ENCODE data around the gene ACTL7B. TPM values are rescaled to one million over a fixed set of nuclear protein-coding genes. Genes with fewer than 3 reads are reported as not detected.

Gene ACTL7B
- total and polyA plus RNA-seq, 2 experiments from 2014 or later: not detected

DNA sequence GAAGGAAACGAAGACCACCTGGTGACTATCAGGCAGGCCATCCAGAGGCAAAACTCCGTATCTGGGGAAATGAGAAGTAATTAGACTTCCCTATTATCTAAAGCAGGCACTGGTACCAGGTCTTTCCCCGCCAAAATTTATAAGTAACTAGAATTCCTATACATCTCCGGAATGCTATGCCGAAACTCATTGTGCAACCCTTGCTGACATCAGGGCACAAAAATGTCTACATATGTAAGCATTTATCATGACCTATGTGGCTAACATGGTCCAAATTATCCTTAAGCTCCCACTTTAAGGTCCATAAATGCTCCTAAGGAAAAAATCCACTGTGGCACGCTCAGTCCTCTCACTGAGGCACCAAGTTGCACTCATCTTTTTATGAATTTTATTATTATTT, 17.8 kb downstream of the ACTL7B start (continued):
- TF ChIP-seq, protein P1, sequence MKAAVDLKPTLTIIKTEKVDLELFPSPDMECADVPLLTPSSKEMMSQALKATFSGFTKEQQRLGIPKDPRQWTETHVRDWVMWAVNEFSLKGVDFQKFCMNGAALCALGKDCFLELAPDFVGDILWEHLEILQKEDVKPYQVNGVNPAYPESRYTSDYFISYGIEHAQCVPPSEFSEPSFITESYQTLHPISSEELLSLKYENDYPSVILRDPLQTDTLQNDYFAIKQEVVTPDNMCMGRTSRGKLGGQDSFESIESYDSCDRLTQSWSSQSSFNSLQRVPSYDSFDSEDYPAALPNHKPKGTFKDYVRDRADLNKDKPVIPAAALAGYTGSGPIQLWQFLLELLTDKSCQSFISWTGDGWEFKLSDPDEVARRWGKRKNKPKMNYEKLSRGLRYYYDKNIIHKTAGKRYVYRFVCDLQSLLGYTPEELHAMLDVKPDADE (IDR thresholded peaks at IDR 0.05): no peak

DNA sequence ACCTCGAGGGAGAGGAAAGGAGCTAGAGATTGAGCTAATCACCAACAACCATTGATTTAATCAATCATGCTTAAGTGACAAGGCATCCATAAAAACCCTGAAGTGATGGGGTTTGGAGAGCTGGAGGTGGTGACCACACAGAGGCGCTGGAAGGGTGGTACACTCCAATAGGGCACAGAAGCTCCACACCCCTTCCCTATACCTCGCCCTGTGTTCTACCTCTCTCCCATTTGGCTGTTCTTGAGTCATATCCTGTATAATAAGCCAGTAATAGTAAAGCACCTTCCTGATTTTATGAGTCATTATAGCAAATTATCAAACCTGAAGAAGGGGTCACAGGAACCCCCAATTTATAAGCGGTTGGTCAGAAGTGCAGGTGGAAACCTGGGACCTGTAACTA, 18.3 kb downstream of the ACTL7B start:
- Mint-ChIP-seq H3K27ac (no peak overlapping the region), H3K27me3 (ENCODE audit: insufficient read depth, low read depth, poor library complexity) (peaks cover 2% of the 10 kb centered on the region), H3K4me3 (no peak overlapping the region), H3K4me1 (peaks cover 12% of the 10 kb centered on the region), H3K36me3 (ENCODE audit: low read depth) (no peaks in the 10 kb centered on the region), H3K9me3 (no peaks in the 10 kb centered on the region; the same call in 2 of the 3 replicates)
- no peaks in the 10 kb centered on the region for H3K36me3 ChIP-seq (ENCODE audit: insufficient read depth)
- no peaks in the 10 kb centered on the region for H3K27me3 ChIP-seq (ENCODE audit: insufficient read depth)
- H3K4me3 ChIP-seq: no peak overlapping the region
- no peaks in the 10 kb centered on the region for H4K20me1 ChIP-seq (replicated peaks; ENCODE audit: insufficient read depth)
- no peak overlapping the region for H3K4me2 ChIP-seq
- H3K27ac ChIP-seq (ENCODE audit: low read depth): no peak overlapping the region
- ATAC-seq (no peak), DNase-seq (ENCODE audit: low spot score) (no peak)
- H3K9me2 ChIP-seq (ENCODE audit: insufficient read depth): peaks cover 7% of the 10 kb centered on the region; the same call in 1 of the 2 replicates
- TF ChIP-seq EZH2 (IDR thresholded peaks at IDR 0.05; ENCODE audit: low read depth, unreplicated experiment) (no peak), JUNB (IDR thresholded peaks at IDR 0.05; ENCODE audit: unreplicated experiment) (no peak), ZNF114 (CRISPR knock-in tag; IDR thresholded peaks at IDR 0.05) (no peak), ZNF331 (CRISPR knock-in tag; IDR thresholded peaks at IDR 0.05; ENCODE audit: low read depth) (no peak), CREB1 (CRISPR knock-in tag; IDR thresholded peaks at IDR 0.05; ENCODE audit: low read depth) (no peak), POLR2AphosphoS5 (IDR thresholded peaks at IDR 0.05; ENCODE audit: low read depth) (no peak), EZH2phosphoT487 (IDR thresholded peaks at IDR 0.05; ENCODE audit: unreplicated experiment) (no peak)
- TF ChIP-seq, protein P2, sequence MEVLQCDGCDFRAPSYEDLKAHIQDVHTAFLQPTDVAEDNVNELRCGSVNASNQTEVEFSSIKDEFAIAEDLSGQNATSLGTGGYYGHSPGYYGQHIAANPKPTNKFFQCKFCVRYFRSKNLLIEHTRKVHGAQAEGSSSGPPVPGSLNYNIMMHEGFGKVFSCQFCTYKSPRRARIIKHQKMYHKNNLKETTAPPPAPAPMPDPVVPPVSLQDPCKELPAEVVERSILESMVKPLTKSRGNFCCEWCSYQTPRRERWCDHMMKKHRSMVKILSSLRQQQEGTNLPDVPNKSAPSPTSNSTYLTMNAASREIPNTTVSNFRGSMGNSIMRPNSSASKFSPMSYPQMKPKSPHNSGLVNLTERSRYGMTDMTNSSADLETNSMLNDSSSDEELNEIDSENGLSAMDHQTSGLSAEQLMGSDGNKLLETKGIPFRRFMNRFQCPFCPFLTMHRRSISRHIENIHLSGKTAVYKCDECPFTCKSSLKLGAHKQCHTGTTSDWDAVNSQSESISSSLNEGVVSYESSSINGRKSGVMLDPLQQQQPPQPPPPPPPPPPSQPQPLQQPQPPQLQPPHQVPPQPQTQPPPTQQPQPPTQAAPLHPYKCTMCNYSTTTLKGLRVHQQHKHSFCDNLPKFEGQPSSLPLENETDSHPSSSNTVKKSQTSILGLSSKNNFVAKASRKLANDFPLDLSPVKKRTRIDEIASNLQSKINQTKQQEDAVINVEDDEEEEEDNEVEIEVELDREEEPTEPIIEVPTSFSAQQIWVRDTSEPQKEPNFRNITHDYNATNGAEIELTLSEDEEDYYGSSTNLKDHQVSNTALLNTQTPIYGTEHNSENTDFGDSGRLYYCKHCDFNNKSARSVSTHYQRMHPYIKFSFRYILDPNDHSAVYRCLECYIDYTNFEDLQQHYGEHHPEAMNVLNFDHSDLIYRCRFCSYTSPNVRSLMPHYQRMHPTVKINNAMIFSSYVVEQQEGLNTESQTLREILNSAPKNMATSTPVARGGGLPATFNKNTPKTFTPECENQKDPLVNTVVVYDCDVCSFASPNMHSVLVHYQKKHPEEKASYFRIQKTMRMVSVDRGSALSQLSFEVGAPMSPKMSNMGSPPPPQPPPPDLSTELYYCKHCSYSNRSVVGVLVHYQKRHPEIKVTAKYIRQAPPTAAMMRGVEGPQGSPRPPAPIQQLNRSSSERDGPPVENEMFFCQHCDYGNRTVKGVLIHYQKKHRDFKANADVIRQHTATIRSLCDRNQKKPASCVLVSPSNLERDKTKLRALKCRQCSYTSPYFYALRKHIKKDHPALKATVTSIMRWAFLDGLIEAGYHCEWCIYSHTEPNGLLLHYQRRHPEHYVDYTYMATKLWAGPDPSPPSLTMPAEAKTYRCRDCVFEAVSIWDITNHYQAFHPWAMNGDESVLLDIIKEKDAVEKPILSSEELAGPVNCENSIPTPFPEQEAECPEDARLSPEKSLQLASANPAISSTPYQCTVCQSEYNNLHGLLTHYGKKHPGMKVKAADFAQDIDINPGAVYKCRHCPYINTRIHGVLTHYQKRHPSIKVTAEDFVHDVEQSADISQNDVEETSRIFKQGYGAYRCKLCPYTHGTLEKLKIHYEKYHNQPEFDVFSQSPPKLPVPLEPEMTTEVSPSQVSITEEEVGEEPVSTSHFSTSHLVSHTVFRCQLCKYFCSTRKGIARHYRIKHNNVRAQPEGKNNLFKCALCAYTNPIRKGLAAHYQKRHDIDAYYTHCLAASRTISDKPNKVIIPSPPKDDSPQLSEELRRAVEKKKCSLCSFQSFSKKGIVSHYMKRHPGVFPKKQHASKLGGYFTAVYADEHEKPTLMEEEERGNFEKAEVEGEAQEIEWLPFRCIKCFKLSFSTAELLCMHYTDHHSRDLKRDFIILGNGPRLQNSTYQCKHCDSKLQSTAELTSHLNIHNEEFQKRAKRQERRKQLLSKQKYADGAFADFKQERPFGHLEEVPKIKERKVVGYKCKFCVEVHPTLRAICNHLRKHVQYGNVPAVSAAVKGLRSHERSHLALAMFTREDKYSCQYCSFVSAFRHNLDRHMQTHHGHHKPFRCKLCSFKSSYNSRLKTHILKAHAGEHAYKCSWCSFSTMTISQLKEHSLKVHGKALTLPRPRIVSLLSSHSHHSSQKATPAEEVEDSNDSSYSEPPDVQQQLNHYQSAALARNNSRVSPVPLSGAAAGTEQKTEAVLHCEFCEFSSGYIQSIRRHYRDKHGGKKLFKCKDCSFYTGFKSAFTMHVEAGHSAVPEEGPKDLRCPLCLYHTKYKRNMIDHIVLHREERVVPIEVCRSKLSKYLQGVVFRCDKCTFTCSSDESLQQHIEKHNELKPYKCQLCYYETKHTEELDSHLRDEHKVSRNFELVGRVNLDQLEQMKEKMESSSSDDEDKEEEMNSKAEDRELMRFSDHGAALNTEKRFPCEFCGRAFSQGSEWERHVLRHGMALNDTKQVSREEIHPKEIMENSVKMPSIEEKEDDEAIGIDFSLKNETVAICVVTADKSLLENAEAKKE (CRISPR knock-in tag; IDR thresholded peaks at IDR 0.05): no peak
- TF ChIP-seq, protein P1 (IDR thresholded peaks at IDR 0.05): no peak
- TF ChIP-seq, protein P3, sequence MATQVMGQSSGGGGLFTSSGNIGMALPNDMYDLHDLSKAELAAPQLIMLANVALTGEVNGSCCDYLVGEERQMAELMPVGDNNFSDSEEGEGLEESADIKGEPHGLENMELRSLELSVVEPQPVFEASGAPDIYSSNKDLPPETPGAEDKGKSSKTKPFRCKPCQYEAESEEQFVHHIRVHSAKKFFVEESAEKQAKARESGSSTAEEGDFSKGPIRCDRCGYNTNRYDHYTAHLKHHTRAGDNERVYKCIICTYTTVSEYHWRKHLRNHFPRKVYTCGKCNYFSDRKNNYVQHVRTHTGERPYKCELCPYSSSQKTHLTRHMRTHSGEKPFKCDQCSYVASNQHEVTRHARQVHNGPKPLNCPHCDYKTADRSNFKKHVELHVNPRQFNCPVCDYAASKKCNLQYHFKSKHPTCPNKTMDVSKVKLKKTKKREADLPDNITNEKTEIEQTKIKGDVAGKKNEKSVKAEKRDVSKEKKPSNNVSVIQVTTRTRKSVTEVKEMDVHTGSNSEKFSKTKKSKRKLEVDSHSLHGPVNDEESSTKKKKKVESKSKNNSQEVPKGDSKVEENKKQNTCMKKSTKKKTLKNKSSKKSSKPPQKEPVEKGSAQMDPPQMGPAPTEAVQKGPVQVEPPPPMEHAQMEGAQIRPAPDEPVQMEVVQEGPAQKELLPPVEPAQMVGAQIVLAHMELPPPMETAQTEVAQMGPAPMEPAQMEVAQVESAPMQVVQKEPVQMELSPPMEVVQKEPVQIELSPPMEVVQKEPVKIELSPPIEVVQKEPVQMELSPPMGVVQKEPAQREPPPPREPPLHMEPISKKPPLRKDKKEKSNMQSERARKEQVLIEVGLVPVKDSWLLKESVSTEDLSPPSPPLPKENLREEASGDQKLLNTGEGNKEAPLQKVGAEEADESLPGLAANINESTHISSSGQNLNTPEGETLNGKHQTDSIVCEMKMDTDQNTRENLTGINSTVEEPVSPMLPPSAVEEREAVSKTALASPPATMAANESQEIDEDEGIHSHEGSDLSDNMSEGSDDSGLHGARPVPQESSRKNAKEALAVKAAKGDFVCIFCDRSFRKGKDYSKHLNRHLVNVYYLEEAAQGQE (IDR thresholded peaks at IDR 0.05; ENCODE audit: unreplicated experiment): no peak
- no peaks in the 10 kb centered on the region for H3F3A ChIP-seq (replicated peaks; ENCODE audit: low read depth)
- no peak overlapping the region for H2AFZ ChIP-seq
- H3K4me1 ChIP-seq (ENCODE audit: insufficient read depth): no peaks in the 10 kb centered on the region; the same call in 1 of the 2 replicates
- no peaks in the 10 kb centered on the region for H3K79me2 ChIP-seq (replicated peaks; ENCODE audit: insufficient read depth)

Data from GM23338 (cell line).